ENCODE measurements around the gene SMAD7. TPM values are rescaled to one million over a fixed set of nuclear protein-coding genes. Genes with fewer than 3 reads are reported as not detected.

Gene SMAD7
- total RNA-seq, 1 donor from 2014 or later = 9.0 TPM

DNA sequence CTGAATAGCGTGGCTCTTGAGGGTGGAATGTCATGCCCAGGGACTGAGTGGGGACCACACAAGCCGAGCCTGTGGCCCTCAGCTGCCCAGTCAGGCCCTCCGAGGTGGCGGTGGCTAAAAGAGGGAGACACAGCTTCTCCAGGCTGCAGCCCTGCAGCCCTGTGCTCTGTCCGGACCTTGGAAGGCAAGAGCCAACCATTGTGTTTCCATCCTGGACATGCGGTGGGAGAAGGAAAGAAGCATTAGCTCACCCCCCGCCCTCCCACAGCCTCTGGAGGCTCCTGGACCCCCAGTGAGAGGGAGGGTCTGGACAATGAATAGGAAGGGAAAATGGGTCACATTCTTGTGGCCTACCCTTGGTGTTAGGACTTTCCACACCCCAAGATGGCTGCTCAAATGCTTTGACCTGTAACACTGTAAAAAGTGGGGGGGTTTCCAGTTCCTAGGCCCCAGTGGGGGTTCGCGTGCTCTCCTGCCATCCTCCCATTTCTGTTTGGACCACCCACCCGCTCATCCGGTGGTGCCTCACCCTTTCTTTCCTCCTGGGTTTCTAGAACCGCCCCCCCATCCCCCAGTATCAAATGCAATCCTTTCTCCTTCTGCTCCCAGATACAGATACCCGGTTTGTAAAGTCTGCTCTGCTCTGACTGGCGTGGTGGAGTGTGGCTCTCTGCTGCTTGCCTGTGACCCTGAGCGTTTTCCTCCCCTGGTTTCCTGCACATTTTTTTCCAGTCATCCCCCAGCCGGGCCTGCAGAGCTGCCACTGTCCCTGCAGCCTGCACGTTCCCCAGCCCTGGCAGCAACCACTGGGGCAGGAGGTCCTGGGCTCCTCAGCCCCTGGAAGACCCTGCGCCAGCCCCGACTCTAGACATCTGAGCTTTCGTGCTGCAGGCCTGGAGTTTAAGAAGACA lies 36.3 kb upstream of the SMAD7 start:
- DNase-seq = no peak

DNA sequence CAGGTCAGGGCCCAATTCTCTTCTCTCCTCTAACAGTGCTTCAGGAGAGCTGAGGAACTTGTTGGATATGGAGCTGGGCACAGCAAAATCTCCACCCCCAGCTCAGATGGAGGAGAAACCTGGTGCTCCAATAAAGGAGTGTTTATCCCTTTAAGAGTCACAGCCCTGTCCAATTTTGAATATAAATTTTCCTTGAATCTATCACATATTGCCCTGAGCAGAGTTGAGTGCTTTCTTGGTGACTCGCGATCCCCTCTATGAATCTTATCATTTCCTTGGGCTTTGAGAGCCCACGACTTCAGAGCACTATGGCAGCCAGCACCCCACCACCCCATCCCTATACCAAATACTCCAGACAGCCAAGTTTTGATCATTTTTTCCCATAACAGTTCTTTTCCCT lies 34.4 kb upstream of the SMAD7 start:
- no peak for DNase-seq

DNA sequence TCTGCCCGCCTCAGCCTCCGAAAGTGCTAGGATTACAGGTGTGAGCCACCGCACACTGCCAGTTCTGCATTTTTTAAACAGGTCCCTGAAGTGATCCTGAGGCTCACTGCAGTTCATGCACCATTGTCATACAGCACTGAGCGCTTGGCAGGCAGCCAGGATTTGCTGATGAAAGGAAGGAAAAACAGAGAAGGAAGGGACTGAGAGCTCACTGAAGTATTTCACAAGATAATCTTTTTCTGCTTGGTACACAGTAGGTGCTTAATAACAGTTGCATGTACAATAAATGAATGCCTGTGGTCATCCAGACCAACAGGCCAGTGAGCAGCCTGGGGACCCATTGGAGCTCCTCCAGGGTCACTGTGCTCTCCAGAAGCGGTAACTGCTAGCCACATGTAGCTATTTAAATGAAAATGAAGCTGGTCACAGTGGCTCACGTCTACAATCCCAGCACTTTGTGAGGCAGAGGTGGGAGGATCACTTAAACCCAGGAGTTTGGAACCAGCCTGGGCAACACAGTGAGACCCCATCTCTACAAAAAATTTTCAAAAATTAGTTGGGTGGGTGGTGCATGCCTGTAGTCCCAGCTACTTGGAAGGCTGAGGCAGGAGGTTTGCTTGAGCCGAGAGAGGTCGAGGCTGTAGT lies 33.1 kb upstream of the SMAD7 start:
- peak; percentile 30 for DNase-seq

DNA sequence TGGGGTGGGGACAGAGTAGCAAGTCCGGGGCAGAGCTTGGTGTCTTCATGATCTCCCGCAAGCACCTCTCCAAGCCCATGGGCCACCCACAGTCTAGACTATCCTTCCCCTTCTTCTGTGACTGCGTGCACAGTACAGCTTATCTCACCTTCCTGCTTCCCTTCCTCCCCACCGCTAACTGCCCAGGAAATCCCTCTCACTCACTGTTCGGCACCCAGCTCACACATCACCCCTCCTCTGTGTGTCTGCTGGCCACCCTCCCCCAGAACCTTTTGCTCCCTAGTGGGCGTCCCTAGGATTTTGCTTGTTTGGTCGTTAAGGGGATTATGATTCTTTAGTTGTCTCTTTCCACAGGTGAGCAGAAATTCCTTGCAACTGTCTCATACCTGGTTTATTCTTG lies 31.5 kb upstream of the SMAD7 start:
- DNase-seq = no peak

DNA sequence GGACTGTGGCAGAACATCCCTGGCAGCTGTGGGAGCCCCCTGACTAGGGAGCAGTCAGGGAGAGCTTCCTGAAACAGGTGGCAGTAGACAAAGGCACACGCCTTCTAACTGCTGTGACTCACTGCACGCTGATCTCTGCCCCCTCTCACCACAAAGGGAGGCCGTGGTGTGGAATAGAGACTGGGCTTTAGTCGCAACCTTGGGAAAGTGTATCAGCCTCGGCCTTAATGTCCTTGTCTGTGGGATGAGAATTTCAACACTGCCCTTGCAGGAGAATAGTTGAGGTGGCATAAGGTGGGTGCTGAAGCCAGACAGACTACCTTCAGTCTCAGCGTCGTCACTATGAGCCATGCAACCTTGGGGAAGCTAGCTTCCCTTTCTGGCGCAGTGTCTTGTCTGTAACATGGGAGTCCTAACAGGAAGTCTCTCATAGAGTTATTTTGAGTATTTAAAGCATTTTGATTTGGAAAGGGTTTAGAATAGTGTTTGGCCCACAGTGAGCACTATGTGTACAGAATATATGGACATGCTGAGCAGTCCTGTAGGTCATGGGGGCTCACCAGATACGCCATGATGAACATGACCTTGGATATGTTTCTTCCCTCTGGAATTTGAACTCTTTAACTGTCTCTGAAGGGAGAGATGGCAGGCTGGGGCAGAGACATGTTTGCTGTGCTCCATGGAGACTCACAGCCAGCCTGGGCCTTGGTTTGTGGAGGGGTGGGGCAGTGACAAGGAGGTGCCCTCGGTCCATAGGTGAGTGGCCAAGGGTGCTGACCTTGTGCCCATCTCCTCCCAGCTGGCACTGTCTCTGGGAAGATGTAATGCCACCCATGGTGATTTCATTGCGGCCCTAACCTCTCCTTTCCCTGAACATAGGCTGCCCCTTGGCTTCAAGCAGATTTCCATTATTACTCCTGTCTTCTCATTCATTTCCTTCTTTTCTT lies 29.5 kb upstream of the SMAD7 start:
- DNase-seq = peak; percentile 45

DNA sequence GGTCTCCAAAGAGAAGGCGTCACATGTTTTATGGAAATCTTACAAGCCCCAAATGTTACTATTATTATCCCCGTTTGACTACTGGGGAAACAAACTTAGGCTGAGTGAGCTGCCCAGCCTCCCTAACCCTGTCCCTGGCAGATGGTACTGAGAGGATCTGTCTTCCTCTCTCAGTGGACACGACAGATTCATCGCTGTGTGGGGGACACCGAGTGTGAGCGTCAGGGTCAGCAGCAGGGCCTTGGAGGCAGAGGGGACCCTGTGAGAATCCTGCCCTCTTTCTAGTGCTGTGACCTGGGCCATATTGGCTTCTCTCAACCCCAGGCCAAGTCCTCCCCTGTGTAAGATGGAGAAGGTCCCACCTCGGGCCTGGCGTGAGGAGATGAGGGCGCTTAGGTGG lies 27.1 kb upstream of the SMAD7 start:
- DNase-seq = no peak

DNA sequence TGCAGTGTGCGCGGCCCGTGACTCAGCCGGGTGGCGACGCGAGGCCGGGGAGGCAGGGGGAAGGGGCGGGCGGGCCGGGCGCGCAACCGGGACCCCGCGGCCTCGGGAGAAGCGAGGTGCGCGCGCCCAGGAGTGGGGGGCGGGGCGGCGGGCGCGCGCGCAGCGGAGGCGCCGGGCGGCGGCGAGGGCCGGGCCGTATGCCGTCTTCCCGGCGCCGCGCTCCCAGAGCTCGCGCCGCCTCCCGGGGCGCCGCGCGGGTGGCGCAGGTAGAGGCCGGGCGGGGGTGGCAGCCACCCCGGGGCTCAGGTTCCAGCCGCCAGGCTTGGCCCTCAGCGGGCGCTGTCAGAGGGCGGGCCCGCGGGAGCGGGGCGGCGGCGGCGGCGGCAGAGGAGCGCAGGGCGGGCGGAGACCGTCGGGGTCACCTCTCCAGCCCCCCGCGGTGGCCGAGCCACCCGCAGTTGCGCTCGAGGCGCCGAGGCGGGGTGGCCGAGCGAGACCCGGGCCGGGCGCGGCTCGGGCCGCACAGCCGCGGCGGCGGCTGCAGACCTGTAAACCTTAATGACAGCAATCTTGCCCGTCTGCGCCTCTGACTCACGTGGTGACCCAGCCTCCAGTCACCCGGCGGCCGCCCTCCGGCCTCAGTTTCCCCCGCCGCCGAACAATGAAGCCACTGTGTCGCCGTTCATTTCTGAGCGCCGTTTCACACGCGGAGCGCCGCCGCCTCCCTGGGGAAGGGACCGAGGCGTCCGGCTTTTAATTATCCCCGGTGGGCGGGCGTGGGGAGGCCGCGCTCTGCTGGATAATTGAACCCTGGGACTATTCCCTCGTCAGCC lies 25.3 kb upstream of the SMAD7 start:
- peak; percentile 59 for DNase-seq

DNA sequence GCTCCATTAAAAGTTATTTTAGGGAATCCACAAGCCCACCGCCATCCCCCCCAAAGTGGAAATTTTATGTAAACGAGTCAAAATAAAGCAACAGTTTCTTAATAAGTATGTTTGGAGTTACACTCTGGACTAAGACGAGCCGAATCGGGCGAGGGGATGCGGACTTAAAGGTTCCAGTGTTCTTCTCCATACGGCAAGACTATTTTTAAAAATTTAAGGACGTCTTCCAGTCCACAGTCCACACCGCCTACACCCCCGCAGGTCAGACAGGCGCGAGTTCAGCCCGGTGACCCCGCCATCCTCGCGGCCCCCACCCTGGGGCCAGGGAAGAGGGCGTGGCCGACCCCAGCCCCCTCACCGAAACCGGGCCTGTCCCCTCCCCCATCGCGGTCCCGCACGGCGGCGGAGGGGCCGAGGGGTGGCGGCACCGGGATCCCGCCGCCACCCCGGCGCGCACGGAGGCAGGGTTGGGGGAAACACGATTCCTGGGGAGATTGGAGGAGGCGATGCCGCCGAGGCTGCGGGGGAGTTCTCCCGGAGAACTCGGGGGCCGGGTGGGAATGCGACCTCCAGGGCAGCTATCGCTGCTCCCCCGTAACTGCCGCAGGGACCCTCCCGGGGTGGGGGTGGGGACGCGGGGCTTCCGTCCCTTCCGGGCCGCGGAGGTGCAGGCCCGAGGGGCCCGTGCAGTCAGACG lies 24.5 kb upstream of the SMAD7 start:
- no peak for DNase-seq

DNA sequence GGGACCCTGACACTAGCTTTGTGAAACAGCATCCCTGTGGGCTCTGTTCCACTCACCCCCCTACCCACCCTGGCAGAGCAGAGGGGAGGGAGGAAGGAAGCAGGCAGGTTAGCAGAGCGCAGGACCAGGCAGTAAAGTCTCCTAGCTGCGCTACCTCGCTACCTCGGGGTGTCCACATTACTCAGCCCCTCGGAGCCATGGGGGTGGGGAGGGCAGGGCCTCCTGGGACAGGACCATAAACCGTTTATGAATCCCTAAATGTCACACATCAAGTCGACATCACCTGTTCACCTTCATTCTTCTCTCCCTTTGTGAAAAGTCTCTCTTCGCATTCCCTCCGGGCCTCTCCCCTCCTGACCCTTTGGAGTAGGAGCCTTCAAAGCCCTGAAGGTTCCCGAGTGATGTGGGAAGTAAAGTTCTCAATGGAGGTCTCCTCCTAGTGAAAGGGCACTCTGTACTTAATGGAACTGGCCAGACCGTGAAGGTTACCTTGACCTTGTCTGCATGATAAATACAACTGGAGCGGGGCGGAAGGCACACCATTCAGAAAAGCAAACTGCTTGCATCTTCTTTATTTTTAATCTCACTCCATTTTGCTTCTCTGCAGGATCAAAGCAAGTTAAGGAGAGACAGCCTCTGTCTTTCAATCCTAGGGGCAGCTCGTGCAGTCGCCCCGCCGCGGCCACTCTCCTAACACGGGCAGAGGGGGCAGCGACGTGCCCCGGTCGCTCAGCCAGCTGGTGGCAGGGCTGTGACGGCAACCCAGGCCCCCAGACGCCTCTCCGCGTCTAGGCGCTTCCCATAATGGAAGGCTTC lies 23.7 kb upstream of the SMAD7 start:
- DNase-seq = no peak

DNA sequence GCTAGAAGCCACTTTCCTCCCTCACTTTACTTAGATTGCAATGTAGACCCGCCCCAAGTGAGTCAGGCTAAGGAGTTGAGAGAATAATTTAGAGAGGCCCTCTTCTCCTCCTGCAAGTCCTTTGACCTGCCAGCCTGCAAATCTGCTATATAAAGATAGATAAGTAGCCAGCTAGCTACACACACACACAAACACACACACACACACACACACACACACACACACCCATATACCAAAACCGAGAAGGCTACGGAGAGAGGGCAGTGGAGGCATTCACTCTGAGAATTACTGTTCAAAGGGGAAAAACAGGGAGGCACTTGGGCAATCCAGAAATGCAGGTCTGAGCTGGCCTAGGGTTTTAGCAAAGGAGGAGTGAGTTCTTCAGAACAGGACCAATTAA lies 23.0 kb upstream of the SMAD7 start:
- no peak for DNase-seq

DNA sequence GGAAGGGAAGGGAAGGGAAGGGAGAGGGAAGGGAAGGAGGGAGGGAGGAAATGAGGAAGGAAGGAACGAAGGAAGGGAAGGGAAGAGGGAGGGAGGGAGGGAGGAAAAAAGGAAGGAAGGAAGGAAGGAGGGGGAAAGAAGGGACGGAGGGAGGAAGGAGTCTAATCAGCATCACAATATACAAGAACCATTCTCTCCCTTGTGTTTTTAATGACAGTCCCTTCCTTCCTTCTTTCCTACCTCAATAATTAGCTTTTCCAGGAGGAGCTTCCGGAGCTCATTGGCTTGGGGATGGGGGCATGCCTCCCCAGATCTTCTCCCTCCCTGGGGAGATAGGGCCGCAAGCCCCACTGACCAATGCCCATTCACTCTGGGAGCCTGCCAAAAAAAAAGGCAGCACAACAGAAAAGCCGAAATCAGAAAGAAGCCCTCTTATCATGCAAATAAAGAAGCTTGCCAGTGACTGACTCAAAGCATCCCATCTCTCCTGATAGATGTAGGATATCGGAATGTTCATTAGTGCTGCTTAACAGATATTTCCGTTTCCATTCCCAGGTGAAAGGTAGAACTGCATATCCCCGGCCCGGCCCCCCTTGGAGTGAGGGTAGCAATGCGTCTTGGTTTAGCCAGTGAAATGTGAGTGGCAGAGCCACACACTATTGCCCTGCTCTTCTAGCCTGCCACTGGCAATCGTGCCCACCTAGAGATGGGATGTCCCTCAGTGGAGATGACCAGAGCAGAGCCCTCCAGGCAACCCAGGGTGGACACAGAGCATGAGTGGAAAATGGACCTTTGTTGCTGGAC lies 17.8 kb upstream of the SMAD7 start:
- DNase-seq = no peak

DNA sequence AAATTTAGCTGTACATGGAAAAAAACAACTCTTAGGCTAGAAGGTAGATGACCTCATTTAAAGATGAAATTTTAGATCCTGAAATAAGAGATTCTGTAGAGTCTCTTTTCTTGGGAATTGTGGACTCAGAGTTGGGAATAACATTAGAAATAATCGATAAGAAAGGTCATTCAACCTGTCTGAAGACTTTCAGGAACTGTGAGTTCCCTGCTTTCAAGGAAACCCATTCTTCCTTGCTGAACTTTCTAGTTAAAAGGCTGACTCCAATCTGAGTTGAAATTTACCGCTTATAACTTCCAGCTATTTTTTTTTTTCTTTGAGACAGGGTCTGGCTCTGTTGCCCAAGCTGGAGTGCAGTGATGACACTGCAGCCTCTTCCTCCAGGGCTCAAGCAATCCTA lies 16.8 kb upstream of the SMAD7 start:
- DNase-seq = no peak

DNA sequence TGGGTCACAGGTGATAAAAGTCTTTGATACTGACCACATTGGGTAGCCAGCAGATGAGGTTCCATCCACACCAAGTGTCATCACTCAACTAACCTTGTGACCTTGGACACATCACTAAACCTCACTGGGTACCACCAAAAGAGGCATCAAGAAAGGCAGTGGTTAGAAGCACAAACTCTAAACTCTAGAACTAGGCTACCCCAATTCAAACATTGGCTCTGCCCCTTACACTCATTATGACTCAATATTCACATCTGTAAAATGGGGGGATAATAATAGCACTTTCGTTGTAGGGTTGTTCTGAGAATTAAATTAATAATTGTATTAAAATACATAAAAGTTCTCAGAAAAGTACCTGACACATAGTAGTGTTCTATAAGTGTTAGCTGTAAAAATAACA lies 15.8 kb upstream of the SMAD7 start:
- no peak for DNase-seq

DNA sequence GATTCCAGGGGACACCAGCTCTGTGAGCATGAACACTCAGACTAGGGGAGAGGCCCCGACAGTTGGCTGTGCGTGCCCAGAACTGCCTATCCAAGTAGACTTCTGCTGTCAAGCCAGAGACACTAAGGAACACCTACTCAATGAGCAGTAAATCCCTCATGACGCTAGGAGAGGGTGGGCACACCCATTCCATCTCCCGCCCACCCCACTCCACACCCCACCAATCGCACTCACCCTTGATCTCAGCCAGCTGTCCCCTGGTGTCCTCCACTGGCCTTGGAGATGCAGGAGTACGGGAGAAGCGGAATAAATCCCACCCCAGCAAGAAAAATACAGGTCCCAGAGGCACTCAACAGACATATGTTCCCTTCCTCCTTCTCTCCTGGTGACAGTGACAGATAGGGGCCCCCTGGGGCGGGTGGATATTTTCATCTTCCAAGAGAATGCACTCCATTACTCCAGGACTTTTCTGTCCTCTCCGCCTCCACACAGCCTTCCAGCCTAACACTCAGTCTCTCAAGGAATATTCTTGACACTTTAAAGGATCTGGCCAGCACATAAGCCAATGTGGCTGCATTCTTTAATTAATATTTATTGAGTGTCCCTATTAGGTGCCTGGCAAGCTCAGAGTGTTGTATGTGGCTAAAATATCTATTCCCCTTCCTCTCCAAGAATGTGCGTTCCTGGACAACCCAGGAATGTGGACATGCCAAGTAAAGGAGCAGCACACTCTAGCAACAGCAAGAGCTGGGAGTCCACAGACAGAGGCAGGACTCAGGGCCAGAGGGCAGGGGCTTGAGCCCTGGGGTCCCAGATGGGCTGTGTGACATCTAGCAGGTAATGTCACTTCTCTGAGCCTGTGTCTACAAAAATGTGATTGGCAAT lies 13.1 kb upstream of the SMAD7 start:
- DNase-seq = no peak

DNA sequence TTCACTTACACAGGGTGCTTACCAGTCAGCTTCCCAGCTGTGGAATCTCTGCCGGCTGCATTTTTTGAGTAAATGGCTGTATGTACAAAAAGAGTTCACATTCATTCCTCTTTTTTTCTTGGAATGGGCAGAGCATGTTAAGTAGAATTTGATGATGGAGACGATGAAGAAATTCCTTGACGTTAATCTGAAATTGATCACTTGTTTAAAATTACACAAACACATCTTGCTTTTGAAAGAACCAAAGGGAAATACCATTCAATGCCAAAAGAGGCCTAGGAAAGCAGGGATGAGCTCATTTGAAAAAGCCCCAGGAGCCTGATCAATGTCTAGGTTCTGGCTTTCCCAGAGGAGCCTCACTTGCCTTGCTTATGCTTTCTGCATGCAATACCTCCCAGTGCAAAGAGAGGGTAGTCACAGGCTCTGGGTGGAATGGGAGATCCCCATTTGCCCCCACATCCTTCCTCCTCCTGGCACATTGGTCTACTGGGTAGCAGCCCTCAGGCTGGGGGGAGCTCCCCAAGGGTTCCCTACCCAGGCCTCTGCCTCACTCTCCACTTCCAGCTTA lies 12.3 kb upstream of the SMAD7 start:
- DNase-seq = no peak

DNA sequence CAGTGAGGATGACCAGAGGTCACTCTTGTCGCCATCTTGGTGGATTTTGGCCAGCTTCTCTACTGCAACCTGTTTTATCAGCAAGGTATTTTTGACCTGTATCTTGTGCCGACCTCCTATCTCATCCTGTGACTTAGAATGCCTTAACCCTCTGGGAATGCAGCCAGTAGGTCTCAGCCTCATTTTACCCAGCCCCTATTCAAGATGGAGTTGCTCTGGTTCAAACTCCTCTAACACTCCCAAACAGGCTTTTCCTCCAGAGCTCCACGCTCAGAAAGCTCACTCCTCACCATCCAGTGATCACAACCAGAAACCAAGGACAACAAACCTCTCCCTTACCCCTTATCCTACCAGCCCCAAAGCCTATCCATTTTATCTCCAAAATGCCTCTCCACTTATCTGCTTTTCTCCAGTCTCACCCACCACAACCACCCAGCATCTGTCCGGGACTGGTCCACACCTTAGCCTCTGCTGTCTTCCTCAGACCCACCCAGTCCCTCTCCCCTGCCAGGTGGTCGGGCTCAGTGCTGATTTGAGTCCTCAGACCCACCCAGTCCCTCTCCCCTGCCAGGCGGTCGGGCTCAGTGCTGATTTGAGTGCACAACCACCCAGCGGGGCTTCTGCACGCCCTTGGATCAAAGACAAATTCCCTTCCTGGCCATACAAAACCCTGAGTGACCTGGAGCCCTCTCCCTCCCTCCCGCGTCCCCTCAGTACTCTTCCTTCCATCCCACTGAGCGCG lies 11.7 kb upstream of the SMAD7 start:
- no peak for DNase-seq

DNA sequence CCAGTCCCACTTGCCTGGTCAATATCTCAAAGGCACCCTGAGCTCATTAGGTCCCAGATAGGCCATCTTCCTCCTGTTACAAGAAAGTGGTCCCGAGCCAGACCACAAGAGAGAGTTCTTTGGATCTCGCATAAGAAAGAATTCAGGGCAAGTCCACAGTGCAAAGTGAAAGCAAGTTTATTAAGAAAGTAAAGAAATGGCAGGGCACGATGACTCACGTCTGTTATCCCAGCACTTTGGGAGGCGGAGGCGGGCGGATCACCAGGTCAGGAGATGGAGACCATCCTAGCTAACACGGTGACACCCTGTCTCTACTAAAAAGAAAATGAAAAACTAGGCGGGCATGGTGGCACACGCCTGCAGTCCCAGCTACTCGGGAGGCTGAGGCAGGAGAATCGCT lies 10.8 kb upstream of the SMAD7 start:
- no peak for DNase-seq
